ENCODE results near the gene MAFB. TPM values are rescaled to one million over a fixed set of nuclear protein-coding genes. Genes with fewer than 3 reads are reported as not detected.

MAFB gene
- polyA plus RNA-seq, 3 donors = 9.7 to 45.9 (median 20.9) TPM

DNA sequence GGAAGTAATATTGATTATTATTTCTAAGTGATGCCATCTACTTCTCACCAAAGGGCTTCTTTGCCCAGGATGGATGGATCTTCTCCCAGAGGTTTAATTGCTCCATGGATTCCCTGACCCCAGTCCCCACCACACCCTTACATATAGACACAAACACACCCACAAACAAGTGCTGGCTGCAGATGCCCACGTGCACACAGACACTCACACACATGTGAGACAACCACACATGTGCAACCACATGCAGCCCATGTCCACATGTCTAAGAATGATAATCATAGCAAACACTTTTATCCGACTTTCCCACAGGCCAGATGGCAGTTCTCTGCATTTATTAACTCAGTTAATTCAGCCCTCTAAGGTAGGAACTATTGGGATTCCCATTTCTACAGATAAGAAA lies 44.2 kb downstream of the MAFB start:
- 68 to 88% (median 87%) methylated on average over 2 of the region's 2 CpGs for WGBS, 3 donors
- H3K27ac ChIP-seq (ENCODE audit: low read depth, low read length) = no peak overlapping the region

DNA sequence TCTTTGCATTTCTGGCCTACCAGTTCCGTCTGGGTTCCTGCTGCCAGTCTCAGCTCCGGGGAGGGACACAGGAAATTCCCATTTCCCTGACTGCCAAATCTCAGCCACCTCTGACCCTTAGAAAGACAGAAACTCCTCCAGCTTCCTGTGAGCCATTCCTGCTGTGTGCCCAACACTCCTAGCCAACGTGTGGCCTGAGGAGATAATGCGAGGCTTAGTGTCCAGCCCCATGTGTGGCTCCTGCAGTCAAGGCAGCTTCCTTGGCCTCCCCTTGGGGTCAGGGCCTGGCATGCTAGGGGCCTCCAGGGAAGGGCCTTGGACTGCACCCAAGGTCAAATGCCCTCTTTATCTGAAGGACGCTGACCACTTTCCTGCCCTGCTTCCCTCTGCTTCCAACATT lies 45.1 kb downstream of the MAFB start:
- 27 to 49% (median 41%) methylated on average over 5 of the region's 5 CpGs for WGBS, 3 donors

DNA sequence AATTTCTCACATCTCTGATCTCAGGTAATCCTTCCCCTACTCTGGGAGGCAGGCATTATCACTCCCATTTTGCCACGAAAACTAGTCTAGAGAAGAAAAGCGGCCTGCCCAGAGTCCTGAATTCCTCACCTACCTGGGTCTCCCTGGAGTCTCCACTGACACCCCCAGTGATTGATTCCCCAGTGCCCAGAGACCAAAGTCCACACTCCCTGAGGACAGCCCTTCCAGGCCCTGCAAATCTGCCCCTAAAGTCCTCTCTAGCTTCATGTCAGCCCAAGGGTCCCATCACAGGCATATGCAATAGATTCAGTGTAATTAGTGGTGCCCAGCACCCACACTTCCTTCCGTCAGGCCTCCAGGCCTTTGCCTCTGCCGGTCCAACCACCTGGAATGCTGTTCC lies 47.2 kb downstream of the MAFB start:
- 66 to 80% (median 71%) methylated on average over 4 of the region's 4 CpGs for WGBS, 3 donors
- no peak overlapping the region for H3K27ac ChIP-seq (ENCODE audit: low read depth, low read length)

More for the DNA sequence above, 45.1 kb downstream of the MAFB start:
- no peak overlapping the region for H3K27ac ChIP-seq (ENCODE audit: low read depth, low read length)

DNA sequence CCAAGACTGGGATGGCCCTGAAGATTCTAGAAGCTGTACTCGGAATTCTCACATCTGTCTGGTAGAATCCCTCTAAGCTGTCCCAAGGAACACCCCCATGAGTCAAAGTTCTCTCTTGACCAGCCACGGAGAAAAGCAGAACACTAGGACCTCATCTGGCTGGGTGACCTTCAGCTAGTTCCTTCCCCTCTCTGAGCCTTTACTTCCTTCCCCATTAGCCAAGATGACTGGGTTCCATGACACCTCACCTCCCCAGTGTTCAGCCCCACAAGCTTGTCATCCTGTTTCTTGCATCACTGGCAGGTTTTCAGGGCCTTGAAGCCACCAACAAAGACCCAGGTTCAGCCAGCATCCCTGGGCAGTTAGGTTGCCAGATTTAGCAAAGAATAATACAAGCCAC lies 47.8 kb downstream of the MAFB start:
- 54 to 76% (median 64%) methylated on average over 2 of the region's 2 CpGs for WGBS, 3 donors
- H3K27ac ChIP-seq (ENCODE audit: low read depth, low read length) = no peak overlapping the region

DNA sequence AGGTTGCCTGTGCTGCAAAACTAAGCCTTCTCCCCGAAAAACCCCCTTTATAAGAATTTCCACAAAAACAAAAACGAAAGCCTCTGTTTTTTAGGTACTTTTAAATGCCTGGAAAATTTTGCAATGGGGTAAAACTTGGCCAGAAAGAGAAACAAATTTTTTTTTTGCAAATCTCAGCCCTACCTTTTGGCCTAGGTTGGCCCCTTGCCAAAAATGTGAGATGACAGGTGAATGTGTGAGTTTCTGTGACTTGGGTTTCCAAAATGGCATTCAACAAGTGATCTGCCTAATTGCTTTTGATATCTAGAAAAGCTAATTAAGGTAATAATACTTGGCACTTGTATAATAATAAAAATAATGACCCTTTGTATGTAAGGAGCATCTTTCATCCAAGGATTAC lies 48.4 kb downstream of the MAFB start:
- 89 to 94% (median 90%) methylated on average over 2 of the region's 2 CpGs for WGBS, 3 donors
- no peak overlapping the region for H3K27ac ChIP-seq (ENCODE audit: low read depth, low read length)

DNA sequence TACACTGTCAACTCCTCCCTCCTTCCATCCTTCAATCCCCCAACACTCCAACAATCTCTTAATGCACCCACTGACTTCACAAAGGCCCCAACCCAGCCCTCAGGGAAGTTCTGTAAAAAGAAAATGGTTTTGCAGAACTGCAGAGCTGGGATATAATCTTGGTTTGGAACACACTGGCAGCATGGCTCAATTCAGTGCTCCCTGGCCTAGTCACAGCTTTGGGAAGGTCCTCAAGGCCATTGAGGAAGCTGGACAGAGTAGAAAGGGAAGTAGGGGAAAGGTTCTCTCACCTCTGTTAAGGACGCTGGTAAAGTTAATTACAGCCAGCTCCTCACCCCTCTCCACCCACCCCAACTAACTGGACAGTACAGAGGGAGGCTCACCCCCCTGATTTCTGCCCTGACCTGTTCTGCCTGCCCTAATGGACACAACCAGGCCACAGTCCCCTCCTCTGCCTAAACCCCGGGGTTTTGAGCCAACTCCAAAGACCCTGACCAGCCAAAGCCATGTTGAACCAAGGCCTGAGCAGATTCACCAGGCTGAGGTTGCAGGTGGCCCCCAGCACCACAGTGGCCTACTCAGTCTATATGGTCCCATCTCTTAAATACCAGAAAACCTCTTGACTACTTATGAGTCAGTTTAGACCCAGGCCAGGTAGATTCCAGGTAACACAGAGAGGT lies 49.2 kb downstream of the MAFB start:
- H3K27ac ChIP-seq (ENCODE audit: low read depth, low read length) = no peak overlapping the region
- 67 to 79% (median 74%) methylated on average over 2 of the region's 2 CpGs for WGBS, 3 donors

DNA sequence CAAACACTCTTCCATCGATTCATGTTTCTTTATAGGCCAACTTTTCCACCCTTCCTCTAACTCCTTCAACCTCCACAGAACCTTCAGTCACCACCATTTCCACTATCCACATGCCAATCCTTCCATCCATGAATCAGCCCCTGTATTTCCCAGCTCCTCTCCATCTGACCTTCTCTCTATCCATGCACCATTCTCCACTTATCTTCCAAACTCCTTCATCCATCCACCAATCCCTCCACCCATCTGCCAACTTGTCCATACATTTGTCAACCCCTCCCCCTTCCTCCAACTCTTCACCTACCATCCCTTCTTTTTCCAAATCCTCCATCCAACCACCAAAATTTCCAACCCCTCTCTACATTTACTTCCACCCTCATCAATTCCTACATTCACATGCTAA lies 49.9 kb downstream of the MAFB start:
- H3K27ac ChIP-seq (ENCODE audit: low read depth, low read length) = no peak overlapping the region
- 59 to 94% (median 75%) methylated on average over 1 of the region's 1 CpG for WGBS, 3 donors

DNA sequence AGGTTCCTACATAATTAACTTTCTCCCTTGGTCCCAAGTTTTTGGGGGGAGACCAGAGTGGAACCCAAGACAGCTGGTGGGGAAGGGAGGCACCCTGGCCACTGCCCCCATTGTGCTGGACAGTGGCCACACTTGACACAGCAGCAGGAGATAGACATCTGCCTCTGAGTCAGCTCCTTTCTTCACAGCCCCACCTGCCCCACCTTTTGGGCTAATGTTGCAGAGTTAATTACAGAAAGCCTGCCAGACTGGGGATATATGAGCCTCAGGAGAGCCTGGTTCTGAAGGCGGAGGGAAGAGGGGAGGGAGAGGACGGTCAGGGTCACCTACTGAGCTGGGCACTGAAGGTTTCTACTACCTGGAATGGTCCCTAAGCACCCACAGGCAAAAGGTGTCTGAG lies 50.6 kb downstream of the MAFB start:
- WGBS, 3 donors = 74 to 79% (median 77%) methylated on average over 2 of the region's 2 CpGs
- H3K27ac ChIP-seq (ENCODE audit: low read depth, low read length) = no peak overlapping the region

DNA sequence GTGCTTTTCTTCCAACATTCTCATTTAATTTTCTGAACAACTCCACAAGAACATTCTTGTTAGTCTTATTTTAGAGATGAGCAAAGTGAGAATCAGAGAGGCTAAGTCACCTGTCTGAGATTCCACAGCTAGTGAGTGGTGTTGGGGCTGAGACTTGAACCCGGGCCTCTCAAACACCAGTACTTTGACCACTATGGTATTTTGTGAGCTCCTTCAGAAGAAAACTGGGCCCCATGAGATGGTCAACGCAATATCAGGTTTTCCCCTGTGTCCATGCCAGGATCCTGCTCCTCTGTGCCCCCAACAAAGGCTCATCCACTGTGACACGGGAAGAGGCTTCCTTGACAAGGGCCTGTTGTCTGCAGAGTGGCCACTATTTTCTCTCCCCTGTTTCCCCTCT lies 51.9 kb downstream of the MAFB start:
- 74 to 98% (median 94%) methylated on average over 3 of the region's 3 CpGs for WGBS, 3 donors
- H3K27ac ChIP-seq (ENCODE audit: low read depth, low read length) = no peak overlapping the region

DNA sequence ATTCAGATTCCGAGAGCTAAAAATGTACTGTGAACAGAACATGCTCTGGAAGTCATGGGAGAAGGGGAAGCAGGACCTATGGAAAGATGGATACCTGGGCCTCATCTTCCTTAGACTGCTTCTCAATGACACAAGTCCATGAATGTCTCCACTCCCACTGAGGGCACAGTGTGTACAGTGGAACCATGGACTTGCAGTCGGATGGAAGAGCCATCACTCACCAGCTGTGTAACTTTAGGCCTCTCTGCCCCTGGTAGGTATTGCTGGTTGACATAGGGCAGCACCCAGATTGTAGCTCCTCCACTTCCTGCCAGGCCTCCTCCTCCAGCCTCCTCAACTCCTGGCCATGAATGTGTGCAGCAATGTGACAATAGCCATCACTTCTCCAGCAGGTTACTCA lies 52.5 kb downstream of the MAFB start:
- 86 to 93% (median 91%) methylated on average over 2 of the region's 2 CpGs for WGBS, 3 donors
- H3K27ac ChIP-seq (ENCODE audit: low read depth, low read length) = no peak overlapping the region

DNA sequence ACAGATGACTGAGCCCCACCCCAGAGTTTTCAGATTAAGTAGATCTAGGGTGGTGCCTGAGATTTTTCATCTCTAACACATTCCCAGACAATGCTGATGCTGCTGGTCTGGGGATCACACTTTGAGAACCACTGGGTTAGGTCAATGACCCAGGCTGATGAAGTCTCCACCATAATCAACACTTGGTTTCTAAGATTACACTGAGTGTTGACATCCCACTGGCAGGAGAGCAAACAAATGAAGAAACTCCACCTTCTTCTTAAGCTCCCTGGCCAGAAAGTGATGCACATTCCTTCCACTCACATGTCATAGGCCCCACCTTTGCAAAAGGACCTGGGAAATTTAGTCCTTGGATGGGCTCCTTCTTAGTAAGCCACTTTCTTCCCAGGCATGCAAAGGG lies 53.1 kb downstream of the MAFB start:
- no peak overlapping the region for H3K27ac ChIP-seq (ENCODE audit: low read depth, low read length)

Measured in adipose tissue (tissue), 3 donors.